ENCODE measurements around the gene MEG3.

MEG3 gene

DNA sequence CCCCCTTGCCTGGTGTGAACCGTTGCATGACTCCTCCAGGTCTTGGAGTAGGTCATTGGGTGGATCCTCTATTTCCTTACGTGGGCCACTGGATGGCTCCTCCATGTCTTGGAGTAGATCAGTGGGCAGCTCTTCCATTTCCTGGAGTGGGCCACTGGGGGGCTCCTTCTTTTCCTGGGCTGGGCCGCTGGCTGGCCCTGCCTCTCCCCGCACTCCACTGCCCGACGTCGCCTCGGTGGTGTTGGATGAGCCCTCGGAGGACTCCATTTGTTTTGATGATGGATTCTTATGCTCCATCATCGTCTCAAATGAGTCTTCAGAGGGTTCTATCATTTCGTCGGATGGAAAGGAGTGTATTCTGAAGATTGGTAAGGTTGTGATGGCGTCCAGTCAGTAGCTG is 58.5 kb downstream of the MEG3 start:
- DNase-seq: no peak

DNA sequence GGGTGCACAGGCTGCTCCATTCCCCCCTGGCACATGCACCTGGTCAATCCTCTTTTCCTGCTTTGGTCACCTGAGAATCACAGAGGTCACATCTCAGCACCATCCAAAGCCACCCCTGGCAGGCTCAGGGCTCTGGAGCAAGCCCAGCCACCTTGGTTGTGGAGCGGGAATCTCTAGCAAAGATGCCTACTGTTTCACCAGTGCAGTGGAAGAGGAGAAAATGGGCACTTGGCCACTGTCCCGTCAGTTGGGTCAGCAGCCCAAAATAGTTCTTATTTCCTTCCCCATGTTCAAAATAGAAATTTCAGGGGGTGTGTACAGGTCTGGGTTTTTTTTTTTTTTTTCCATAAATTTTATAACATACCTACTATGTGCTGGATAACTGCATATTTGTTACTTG is 59.3 kb downstream of the MEG3 start:
- no peak for DNase-seq

DNA sequence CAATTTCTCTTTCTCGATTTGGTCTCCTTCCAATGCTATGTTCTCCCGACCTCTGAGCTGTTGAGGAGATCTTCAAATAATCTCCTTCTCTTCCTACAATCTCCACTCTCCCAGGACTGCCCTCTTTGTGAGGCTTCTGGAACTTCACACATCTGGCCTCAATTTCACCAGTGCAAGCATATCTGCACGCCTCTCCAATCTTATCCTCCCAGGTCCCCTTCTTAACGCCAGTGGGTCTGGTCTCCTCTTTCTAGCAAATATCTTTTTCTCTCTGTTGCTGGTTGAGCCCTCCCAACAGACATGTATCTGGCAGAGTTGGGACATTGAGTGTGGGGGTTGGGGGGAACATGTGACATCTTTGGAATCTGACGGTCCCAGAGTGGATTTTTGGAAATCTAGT is 59.7 kb downstream of the MEG3 start:
- no peak for DNase-seq

DNA sequence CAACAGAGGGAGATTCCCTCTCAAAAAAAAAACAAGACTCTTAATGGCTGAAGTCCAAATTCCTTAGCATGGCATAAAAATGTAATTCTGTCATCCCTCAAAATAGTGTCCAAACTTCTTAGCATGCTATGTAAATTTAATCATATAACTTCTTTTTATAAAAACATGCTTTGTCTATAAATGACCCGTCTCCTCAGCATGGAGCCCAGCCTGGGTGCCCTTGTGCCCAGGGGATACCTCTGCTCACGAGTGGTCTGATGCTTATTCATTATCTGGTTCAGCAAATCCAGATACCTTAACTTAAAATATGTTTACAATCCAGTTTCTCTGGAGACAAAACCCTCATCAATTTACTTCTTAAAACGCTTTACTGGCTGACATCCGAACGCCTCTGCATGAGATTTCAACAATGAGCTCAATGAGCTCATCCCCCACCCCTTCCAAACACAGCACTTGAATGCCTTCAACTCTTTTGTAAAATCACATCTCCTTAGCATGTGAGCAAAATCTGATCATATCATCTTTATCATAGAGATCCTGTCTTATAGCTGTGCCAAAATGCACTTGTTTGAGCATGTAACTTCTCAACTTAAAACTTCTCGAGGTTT is 61.9 kb downstream of the MEG3 start:
- no peak for DNase-seq

DNA sequence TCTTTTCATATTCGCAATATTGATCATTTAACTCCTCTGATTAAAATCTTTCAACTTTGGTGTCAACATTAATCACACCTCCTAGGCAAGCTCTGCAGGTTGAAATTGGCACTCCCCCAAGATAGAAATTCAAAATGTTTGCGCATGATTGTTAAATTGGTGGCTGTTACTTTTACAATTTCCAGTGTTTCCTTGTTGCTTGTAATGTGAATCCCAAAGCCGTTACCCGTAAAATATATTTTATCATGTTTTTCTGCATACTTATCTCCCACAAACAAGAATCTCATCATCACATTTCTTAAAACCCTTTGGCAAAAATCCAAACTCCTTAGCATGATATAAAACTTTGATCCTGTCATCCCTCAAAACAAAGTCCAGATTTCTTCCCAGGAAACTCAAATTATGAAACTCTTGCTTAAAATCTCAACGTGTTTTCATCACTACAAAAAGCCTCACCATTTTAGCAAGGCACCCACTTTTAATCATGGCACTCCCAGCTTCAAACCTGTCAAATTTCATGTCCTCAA is 62.9 kb downstream of the MEG3 start:
- no peak for DNase-seq

DNA sequence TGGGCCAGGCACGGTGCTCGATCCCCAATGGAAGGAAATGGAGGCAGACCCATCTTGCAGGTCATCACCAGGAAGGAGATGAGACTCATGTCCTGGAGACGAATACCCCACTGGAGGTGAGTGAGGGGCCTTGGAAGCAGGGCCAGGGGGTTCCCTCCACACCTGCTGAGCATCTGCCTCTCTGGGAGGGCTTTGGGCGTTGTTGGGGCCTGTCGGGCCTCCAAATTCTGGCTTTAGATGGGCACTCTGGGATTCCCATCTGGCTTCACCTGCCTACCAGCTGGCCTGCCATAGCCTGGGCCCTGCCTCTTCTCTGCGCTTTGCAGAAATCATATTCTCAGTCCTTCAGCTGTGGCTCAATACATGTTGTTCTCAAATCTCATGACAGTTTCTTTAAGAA is 63.7 kb downstream of the MEG3 start:
- no peak for DNase-seq

DNA sequence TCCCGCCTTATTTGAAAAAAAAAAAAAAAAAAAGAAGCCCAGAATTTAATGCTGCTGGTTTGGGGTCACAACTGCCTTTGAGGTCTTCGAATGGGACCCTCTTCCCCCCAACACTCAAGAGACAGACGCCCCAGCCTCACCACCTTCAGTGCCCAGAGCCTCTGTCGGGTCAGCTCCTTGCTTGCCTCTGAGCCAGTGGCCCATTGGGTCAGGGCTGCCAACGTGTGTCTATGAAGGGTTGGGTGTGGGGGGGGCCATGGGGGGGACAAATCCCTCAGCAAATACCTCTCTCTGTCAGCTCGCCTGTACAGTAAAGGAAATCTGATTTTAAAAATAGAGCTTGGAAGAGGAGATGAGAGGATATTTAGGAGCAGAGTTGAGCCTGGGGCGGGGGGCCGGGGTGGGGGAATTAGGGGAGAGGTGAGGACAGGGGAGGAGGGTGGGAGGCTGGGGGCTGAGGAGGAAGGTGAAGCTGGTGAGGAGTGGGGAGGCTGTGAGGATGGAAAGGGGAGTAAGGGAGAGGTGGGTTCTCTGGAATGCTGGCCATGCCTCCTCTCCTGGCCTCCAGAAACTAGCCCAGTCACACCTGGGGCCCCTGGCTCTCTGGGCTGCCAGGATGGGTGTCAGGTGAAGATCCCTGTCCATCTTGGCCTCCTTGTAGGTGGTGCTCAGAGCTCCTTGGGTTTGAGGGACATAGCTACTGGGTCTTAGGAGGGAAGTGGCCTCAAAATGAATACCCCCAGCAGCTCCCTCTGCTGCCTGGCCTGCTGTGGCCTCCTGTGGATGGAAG is 64.3 kb downstream of the MEG3 start:
- no peak for DNase-seq

DNA sequence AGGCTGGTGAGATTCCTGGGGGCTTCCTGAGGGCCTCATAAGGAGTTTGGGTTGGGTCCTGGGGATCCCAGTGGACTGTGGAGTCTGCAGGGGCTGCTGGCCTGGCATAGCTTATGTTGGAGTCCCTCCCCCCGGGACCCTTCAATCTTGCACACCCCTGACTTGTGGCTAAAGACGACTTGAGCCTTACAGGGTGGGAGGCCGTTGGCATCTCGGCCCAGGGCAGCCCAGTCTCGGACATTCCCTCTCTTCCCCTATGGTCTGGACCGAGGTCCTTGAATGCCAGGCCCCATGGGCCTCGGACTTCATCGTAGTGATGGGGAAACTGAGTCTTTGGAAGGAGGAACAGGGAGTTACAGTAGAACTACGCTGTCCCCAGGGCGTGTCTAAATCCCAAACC is 65.1 kb downstream of the MEG3 start:
- no peak for DNase-seq

DNA sequence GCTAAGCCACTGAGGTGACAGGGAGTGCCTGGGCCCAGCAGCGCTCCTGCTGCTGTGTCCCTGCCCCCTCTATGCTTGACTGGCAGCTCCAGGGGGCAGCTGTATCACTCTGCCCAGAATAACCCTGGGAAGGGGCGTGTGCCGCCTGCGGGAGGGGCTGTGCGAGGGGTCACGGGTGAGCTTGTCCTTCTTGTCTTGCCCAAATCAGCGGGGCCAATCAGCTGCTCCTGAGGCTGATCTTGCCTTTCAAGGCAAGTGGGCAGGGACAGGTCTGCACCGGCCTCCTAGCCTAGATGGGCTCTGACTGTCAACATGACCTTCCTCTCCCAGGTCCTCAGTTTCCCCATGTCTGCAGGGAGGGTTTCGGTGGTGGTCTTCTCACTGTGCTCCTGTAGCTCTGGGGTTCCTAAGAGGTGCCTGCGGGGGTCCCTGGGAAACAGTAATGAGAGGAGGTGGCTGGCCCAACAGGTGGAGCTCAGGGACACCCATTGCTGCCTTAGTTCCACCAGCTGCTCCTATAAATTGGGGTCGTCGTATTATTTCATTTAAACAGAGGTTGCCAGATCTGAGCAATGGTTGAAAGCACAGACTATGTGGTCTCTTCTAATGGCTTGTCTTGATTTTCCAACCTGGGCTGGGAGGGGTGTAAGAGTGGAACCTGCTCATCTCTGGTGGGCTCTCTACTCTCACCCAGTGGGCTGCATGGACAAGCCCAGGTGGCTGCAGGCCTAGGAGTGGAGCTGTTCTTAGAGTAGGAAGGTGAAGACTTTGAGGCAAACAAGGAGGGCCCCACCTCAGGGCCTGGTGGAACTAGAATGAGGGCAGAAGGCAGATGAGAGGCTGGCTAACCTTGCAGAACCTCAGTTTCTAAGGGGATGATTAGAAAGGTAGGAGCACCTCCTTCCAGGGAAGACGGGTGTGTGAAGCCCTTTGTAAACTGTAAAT is 65.9 kb downstream of the MEG3 start:
- no peak for DNase-seq

DNA sequence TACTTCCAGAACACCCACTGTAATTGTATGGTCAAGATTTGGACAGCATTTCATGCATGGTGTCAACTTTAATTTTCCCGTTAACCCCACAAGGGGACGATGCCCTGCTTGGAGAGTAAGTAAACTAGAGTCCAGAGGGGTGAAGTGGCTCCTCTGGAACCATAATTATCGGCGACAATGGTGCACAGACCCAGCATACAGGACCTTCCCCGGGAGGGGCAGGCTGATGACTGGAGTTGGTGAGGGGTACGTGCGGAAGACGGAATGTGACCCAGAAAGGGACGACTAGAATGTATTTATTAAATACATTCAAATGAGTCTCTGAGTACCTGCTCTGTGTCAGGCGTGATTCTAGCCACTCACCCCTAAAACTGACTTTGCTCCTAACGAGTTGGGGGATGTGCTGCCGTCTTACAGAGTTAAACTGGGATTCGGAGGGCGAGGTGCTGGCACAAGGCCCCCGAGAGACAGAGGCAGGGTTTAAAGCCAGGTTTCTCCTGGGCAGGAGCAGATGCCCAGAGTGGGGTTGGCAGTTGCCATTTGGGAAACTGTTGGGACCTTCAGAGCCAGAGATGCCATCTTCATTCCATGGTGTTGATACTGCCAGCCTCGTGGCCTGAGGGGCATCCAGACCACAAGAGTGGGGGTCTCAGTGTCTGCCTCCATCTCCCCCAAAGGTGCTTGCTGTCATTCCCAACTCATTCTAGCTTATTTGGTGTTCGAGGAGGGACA is 66.7 kb downstream of the MEG3 start:
- no peak for DNase-seq

DNA sequence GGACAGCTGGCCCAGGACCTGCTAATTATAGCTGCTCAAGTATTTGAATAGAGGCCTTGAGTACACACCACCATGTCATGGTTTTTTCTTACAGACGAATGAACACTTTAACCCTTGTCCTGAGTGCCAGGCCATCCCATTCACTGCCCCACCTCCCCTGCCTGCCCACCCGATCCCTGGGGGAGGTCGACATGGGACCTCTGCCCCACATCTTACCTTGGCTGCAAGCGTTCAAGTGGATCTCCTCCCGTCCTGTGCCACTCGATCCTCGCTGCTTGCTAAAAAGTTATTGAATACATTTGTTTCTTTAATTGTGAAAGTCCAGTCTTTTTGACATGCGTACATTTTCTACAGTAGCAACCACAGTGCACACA is 67.3 kb downstream of the MEG3 start:
- no peak for DNase-seq

DNA sequence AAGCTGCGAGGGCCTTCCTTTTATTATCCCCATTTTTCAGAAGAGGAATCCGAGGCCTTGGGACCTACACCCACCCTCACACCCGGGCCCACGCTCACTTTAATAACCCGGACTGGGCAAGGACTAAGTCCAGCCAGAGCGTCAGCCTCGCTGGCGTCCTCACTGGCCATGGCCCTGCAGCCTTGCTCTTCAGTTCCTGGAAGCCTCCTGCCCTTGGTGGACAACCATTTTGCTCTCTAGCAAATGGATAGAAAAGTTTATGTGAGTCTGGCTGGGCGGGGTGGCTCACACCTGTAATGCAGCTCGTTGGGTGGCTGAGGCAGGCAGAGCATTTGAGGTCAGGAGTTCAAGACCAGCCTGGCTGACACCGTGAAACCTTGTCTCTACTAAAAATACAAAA is 67.8 kb downstream of the MEG3 start:
- DNase-seq: no peak

DNA sequence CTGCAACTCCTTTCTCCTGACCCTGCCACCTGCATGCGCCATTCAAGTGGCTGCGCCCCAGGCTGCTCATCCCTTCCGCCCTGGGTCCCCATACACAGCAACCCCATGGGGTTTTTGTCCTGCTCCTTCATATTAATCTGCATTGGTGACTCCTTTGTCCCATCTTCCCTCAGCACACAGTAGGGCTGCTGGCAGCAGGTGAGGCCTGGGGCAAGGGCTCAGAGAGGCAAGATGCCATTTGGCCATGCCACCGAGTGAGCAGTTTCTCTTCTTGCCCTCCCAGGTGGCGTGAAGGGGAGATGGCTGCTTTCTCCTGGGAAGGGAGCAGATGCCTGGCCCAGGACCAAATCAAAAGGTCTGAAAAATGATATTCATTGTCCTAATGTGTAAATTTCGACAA is 68.5 kb downstream of the MEG3 start:
- no peak for DNase-seq

DNA sequence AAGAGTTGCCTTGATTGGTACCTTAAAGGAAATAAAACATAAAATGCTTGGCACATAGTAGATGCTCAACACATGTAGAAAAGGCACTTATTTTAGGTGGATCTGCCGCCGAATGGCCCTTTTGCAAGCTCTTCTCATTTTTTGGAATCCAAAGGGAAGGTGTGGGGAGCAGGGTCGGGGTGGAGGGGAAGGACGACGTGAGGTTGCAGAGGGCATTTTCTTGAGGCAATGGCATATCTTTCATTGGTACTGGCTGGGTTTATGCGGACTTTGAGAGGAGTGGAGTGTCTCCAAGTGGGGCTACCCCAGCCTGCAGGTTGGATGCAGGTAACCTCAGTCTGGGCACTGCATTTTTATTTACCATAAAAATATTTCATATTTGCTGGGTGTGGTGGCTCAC is 69.5 kb downstream of the MEG3 start:
- DNase-seq: no peak

DNA sequence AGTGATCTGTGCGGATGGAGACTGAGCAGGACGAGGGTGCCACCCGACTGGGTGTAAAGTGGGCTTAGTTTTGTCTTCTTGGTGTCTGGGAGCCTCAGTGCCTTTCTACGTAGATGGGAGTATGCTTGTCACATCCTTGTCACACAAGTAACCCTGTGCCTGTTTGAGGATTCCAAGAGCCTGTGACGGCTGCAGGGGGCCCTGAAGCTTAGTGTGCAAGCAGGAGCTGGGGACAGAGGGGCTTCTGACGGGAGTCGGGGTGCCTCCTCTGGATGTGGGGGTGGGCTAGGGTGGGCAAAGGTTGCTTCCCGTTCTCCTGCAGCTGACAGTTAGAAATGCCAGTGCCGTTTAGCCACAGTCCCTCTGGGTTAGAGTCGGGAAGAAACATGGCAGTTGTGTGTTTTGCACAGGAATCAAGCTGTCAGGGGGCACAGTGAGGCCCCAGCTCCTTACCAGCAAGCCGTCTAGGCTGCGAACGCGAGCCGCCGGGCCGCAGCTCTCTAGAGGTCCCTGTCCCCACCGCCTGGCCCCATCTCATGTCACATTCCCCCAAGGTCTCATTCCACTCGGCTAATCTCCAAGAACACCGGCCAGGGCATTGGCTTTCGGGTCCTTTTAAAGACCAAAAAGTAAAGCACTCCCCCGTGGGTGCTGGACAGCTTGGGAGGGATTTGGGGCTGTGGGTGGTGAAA is 70.6 kb downstream of the MEG3 start:
- DNase-seq: no peak

DNA sequence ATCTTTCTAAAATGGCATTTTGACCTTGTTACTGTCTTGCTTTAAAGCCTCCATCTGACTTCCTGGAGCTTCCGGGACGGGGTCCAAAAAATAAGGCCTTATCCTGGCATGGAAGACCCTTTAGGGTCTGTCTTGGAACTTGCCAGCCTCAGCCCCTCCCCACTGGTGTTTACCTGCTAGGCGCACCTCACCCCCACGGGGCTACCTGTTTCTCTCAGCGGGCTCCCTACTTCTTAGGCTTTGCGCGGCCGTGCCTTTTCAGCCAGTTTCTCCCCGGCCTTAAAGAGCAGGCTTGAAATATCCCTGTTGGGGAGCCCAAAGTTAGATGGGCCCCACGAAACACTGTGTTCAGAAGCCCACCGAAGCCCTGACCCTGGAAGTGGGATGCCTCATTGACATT is 72.5 kb downstream of the MEG3 start:
- DNase-seq: no peak

DNA sequence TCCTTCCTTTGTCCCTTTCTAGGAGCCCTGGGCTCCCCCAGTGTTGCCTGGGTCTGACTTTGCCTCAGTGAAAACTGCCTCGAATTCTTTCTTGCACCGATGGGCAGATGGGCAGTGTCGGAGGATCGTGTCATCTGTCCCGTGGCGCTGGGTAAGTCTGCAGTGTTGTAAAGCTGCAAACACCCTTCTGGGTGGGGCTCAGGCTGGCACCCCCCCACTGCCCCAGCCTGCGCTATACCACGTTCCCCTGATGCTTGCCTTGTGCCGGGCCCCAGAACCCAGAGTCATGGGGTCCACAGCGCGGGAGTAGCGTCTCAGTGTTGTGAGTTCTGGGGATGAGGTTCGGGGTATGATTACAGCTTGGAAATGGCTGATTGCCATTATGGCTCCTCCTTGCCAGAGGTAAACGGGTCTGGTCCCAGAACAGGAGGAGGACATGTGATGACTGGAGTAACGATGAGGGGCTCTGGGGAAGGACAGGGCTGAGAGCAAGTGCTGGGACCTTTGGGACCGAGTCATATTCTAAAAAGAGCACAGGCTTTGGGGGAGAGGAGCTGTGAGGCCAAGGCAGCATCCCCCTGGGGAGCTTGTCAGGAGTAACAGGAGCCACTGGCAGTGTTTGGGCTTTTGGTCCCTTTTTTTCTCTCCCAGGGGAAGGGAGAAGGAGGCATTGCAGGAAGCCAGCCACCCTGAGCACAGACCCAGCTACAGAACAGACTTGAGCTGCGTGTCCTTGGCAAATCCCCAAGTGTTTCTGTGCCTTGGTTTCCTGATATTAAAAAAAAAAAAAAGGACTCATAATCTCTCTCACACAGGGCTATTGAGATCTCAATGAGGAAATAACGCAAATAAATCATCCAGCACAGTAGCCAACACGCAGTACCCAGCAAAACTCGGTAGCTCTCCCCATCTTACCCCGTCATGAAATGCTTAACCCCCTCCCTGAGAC is 73.3 kb downstream of the MEG3 start:
- DNase-seq: no peak

DNA sequence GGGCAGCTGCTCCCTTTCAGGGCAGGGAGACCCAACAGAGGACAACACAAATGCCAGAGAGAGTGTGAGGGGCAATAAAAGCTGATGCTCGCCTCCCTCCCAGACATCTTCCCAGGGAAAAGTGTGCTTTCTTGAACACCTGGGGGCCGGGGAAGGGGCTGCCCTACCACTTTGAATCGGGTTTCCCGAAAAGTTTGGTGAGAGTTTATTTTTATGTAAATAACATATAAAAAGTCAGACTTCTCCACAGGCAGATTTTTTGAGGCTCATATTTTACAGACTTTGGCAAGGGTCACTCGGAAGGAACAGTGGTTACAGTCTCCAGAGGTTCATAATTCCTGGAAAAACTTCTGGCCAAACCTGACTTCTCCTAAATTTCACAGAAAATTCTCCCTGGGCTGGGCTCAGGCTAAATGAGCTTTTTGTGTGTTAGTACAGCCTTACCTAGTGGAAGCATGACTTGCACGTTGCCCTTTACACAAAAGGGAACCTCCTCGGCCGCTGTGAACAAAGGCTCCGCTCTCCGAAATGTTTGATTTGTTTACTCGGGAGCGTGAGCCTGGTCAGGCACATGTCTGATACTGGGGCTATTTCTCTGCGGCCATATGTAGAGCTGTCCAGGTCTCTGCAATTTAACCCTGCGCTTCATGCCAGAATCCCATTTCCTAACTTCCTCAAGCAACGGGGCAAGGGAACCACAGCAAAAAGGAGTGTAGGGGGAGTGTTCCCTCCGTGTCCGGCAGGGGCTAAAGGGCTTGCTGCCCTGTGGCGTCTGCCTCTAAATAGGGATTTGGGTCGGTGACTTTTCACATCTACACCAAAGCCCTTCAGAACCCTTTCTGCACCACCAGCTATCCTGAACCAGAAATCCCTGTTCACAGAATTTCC is 74.2 kb downstream of the MEG3 start:
- DNase-seq: no peak

DNA sequence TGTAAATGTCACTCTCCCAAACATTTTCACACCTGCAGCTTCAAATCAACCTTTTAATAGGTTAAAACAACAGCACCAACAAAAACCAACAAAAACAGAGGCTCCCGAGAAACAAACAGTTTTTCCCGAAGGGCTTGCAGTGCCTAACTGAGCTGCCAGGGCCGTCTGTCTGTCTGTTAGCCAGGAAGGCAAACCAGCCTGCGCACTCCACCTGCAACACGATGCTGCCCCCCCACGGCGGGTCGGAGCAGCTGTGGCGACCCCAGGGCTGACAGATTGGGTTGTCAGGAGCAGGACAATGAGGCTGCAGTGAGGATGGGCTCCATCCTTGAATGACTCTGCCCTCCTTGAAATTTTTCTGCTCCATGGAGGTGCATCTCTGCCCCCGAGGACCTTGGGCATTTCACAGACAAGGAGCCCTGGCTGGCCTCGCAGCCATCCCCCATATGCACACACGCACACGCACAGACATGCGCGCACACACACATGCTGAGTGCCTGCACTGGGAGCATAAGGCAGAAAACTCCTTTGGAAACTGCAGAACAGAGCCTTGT is 75.0 kb downstream of the MEG3 start:
- DNase-seq: no peak

All from DMS 273 treated with DMSO at 0.1 percent for 48 hours (cell line).